ENCODE results near the gene CCDC190. TPM values are rescaled to one million over a fixed set of nuclear protein-coding genes. Genes with fewer than 3 reads are reported as not detected.

Gene CCDC190
- total RNA-seq, 1 experiment from 2014 or later: not detected

- TF ChIP-seq SRF (IDR thresholded peaks at IDR 0.05; ENCODE audit: low read depth): no peak
- no peak for TF ChIP-seq ZFX (IDR thresholded peaks at IDR 0.05)
- TF ChIP-seq, protein P1, sequence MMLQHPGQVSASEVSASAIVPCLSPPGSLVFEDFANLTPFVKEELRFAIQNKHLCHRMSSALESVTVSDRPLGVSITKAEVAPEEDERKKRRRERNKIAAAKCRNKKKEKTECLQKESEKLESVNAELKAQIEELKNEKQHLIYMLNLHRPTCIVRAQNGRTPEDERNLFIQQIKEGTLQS (IDR thresholded peaks at IDR 0.05): no peak
- TF ChIP-seq ELF1 (IDR thresholded peaks at IDR 0.05; ENCODE audit: borderline replicate concordance, low read depth): no peak
- Histone ChIP-seq H3K4me2 (ENCODE audit: low read length) (no peak overlapping the region), H3K27me3 (ENCODE audit: insufficient read depth, low read length) (no peaks in the 10 kb centered on the region), H3K27ac (ENCODE audit: low read depth, low read length) (no peak overlapping the region), H3K79me2 (ENCODE audit: insufficient read depth, low read length) (no peaks in the 10 kb centered on the region), H3K36me3 (ENCODE audit: control insufficient read depth in 1 of 2, insufficient read depth in 2 of 2, low read length in 2 of 2) (no peaks in the 10 kb centered on the region), H3K4me3 (replicated peaks in 1 of 2; ENCODE audit: low read depth in 1 of 2, low read length in 2 of 2) (no peak overlapping the region), H3K9me2 (ENCODE audit: insufficient read depth) (no peaks in the 10 kb centered on the region), H3K9me3 (ENCODE audit: control insufficient read depth in 1 of 2, insufficient read depth in 1 of 2, low read depth in 1 of 2, low read length in 2 of 2) (no peaks in the 10 kb centered on the region), H3K9ac (ENCODE audit: low read length) (no peak overlapping the region), H4K20me1 (ENCODE audit: insufficient read depth) (no peaks in the 10 kb centered on the region), H2AFZ (ENCODE audit: low read depth, low read length, poor library complexity, severe bottlenecking) (no peak overlapping the region), H3K4me1 (ENCODE audit: control insufficient read depth in 1 of 2, insufficient read depth in 2 of 2, low read length in 2 of 2) (no peaks in the 10 kb centered on the region)
- no TSS peak for BruUV-seq (replicated peaks)
- DNase-seq (ENCODE audit: low read depth, low spot score) (no peak), ATAC-seq (no peak)
- ChIA-PET CTCF (interaction anchor here (1.0 to 1.4 kb wide), 3 partner anchors 23 to 439 kb away, joined by 3 to 6 read pairs (median 5); no protein-coding TSS in a partner anchor), POLR2A (no interaction called here), RAD21 (ENCODE audit: low non-redundant PET in 1 of 2, low total read pairs in 2 of 2, uncharacterized antibody in 2 of 2, unreplicated experiment in 2 of 2) (no interaction called here)
- intact Hi-C loops (cut with micrococcal nuclease): loop anchor here (10.0 kb wide), 1 partner anchor 648 kb away; no protein-coding TSS in a partner anchor
Measured at GRCh38 chr1:162876751-162877150, 15.8 kb upstream of the CCDC190 start.

DNA sequence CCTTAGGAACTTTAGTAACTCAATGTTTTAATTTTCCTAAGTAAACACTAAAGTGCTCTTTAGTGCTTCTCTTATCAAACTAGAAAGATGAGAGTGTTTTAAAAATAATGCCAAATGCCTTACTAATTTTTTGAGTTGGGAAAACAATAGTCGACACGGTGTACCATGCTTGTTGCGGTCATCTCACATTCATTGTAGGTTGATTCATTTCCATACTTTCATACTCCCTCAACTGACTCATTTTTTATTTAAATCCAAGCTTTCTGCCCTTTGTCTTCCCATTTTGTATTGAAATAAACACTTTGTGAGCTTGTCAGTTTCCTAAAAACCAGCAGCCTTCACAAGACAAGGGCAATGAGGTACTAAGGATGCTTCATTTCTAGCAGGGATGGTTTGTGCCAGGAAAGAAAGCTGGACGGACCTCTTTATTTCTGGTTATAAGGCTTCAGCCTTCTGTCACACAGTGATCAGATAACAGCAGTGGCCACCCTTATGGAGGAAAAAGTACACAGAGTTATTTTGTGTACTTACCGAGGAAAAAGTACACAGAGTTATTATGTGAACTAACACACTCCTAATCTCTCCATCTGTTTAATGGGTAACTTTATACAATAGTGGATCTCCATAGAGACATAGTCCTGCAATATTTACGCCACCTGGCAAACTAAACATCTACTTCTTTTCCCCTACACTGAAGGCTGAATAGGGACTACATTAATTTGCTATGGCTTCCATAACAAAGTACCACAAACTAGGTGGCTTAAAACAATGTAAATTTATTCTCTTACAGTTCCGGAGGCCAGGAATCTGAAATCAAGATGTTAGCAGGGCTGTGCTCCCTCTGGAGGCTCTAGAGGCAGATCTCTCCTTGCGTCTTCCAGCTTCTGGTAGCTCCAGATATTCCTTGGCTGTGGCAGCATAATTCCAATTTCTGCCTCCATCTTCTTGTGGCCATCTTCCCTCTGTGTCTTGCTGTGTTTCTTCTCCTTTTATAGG is 13.0 kb upstream of the CCDC190 start:
- CTCF ChIA-PET: interaction anchor here (0.7 kb wide), 1 partner anchor 26 kb away, joined by 3 read pairs; no protein-coding TSS in a partner anchor
- no peaks in the 10 kb centered on the region for H3K9me3 ChIP-seq (ENCODE audit: control insufficient read depth in 1 of 2, insufficient read depth in 1 of 2, low read depth in 1 of 2, low read length in 2 of 2)
- RAD21 ChIA-PET (ENCODE audit: low non-redundant PET in 1 of 2, low total read pairs in 2 of 2, uncharacterized antibody in 2 of 2, unreplicated experiment in 2 of 2): no interaction called here
- H3K4me1 ChIP-seq (ENCODE audit: control insufficient read depth in 1 of 2, insufficient read depth in 2 of 2, low read length in 2 of 2): no peaks in the 10 kb centered on the region
- no peak for ATAC-seq
- H3K4me3 ChIP-seq (replicated peaks in 1 of 2; ENCODE audit: low read depth in 1 of 2, low read length in 2 of 2): no peak overlapping the region
- no peaks in the 10 kb centered on the region for H4K20me1 ChIP-seq (ENCODE audit: insufficient read depth)
- no peak overlapping the region for H3K9ac ChIP-seq (ENCODE audit: low read length)
- H2AFZ ChIP-seq (ENCODE audit: low read depth, low read length, poor library complexity, severe bottlenecking): no peak overlapping the region
- BruUV-seq (replicated peaks): no TSS peak
- no peaks in the 10 kb centered on the region for H3K27me3 ChIP-seq (ENCODE audit: insufficient read depth, low read length)
- no peak overlapping the region for H3K4me2 ChIP-seq (ENCODE audit: low read length)
- POLR2A ChIA-PET: no interaction called here
- no peaks in the 10 kb centered on the region for H3K9me2 ChIP-seq (ENCODE audit: insufficient read depth)
- H3K79me2 ChIP-seq (ENCODE audit: insufficient read depth, low read length): no peaks in the 10 kb centered on the region
- intact Hi-C loops (cut with micrococcal nuclease): loop anchor here (10.0 kb wide), 1 partner anchor 651 kb away; no protein-coding TSS in a partner anchor
- no peak for DNase-seq (ENCODE audit: low read depth, low spot score)
- H3K27ac ChIP-seq (ENCODE audit: low read depth, low read length): no peak overlapping the region
- no peaks in the 10 kb centered on the region for H3K36me3 ChIP-seq (ENCODE audit: control insufficient read depth in 1 of 2, insufficient read depth in 2 of 2, low read length in 2 of 2)
- no peak for TF ChIP-seq EZH2phosphoT487 (IDR thresholded peaks at IDR 0.05; ENCODE audit: borderline replicate concordance)
- TF ChIP-seq ELF1 (IDR thresholded peaks at IDR 0.05; ENCODE audit: borderline replicate concordance, low read depth): no peak
- TF ChIP-seq POLR2AphosphoS5 (IDR thresholded peaks at IDR 0.05; ENCODE audit: low read depth, low read length): no peak
- no peak for TF ChIP-seq YY1 (IDR thresholded peaks at IDR 0.05; ENCODE audit: extremely low read depth, insufficient replicate concordance, low read depth, low read length)
- TF ChIP-seq FOSL1 (IDR thresholded peaks at IDR 0.05; ENCODE audit: low read depth): no peak
- TF ChIP-seq SRF (IDR thresholded peaks at IDR 0.05; ENCODE audit: low read depth): no peak
- no peak for TF ChIP-seq MAX (IDR thresholded peaks at IDR 0.05)
- no peak for TF ChIP-seq CEBPB (IDR thresholded peaks at IDR 0.05; ENCODE audit: low read depth)
- no peak for TF ChIP-seq EZH2 (IDR thresholded peaks at IDR 0.05)
- TF ChIP-seq ZBTB33 (IDR thresholded peaks at IDR 0.05; ENCODE audit: extremely low read depth, insufficient replicate concordance, low read length): no peak
- TF ChIP-seq POLR2A (IDR thresholded peaks at IDR 0.05; ENCODE audit: borderline replicate concordance, extremely low read depth, insufficient read depth, insufficient read length): no peak
- no peak for TF ChIP-seq SIN3A (IDR thresholded peaks at IDR 0.05; ENCODE audit: low read depth)
- TF ChIP-seq, protein P1 (IDR thresholded peaks at IDR 0.05): no peak

All from HCT116 (cell line).